NCI-H1436 (cell line): ENCODE measurements around the gene RAC2.

ENCODE experiments used
- DNase-seq: peaks from one replicate; lab custom pipeline; 2025; lab: John Stamatoyannopoulos, UW

Gene RAC2

GRCh38 chr22:37221424-37222333 lies 22.4 kb downstream of the RAC2 start:
- no peak for DNase-seq

GRCh38 chr22:37220543-37220981 lies 23.5 kb downstream of the RAC2 start:
- no peak for DNase-seq

GRCh38 chr22:37219533-37219932 lies 24.5 kb downstream of the RAC2 start:
- no peak for DNase-seq

GRCh38 chr22:37218771-37219411 lies 25.2 kb downstream of the RAC2 start:
- DNase-seq: no peak

- DNase-seq: no peak
Observed at GRCh38 chr22:37218399-37218770, 25.7 kb downstream of the RAC2 start.

GRCh38 chr22:37215890-37216289 lies 28.2 kb downstream of the RAC2 start:
- no peak for DNase-seq

- no peak for DNase-seq
Observed at GRCh38 chr22:37214731-37215030, 29.4 kb downstream of the RAC2 start.

- DNase-seq: no peak
Observed at GRCh38 chr22:37213941-37214730, 29.9 kb downstream of the RAC2 start.

GRCh38 chr22:37213218-37213855 lies 30.7 kb downstream of the RAC2 start:
- DNase-seq: no peak

GRCh38 chr22:37212174-37212906 lies 31.7 kb downstream of the RAC2 start, which contains the start of gene SSTR3:
TSS of gene SSTR3 (minus strand) at chr22:37212477. CDS start at chr22:37207803, 4,674 bp downstream.
- no peak for DNase-seq

GRCh38 chr22:37211866-37212173 lies 32.2 kb downstream of the RAC2 start:
- no peak for DNase-seq

GRCh38 chr22:37211075-37211865 lies 32.8 kb downstream of the RAC2 start:
- DNase-seq: no peak

GRCh38 chr22:37210041-37210803 lies 33.8 kb downstream of the RAC2 start:
- no peak for DNase-seq

- DNase-seq: no peak
Observed at GRCh38 chr22:37209140-37209845, 34.8 kb downstream of the RAC2 start.

GRCh38 chr22:37208401-37209139 lies 35.5 kb downstream of the RAC2 start:
- DNase-seq: no peak

- no peak for DNase-seq
Observed at GRCh38 chr22:37207981-37208380, 36.1 kb downstream of the RAC2 start.

- DNase-seq: no peak
Observed at GRCh38 chr22:37206841-37207821, 36.9 kb downstream of the RAC2 start.
